ENCODE results near the gene HYAL4. TPM values are rescaled to one million over a fixed set of nuclear protein-coding genes. Genes with fewer than 3 reads are reported as not detected.
"Not testable (repeated sequence)": the region's sequence is repeated elsewhere in the genome, so short reads cannot be mapped to it uniquely, and the experiment has no call there.

The HYAL4 gene
- total and polyA plus RNA-seq, 2 experiments from 2014 or later, result 0.07 TPM; not detected in 1

- H3K4me1 ChIP-seq (ENCODE audit: insufficient read depth); H3K4me2 ChIP-seq; H3K27me3 ChIP-seq; H2AFZ ChIP-seq; H3K36me3 ChIP-seq (replicated peaks; ENCODE audit: insufficient read depth, low read depth); DNase-seq (ENCODE audit: low spot score); H3K79me2 ChIP-seq; H3K9me3 ChIP-seq (ENCODE audit: low read depth); H3K27ac ChIP-seq; H4K20me1 ChIP-seq (ENCODE audit: insufficient read depth, poor library complexity, severe bottlenecking); H3K4me3 ChIP-seq; H3K9me2 ChIP-seq (replicated peaks; ENCODE audit: insufficient read depth): not testable (repeated sequence)
- TF ChIP-seq CTCF (IDR thresholded peaks at IDR 0.05; ENCODE audit: poor library complexity), result peak; percentile 4
- 53% methylated on average over 1 of the region's 1 CpG for WGBS (ENCODE audit: low lambda C conversion rate, missing lambda C conversion rate)
These were observed 11.5 kb downstream of the HYAL4 start for GRCh38 chr7:123856428-123856827.

GRCh38 chr7:123860848-123861247 is 15.9 kb downstream of the HYAL4 start:
- H3K36me3 ChIP-seq (replicated peaks; ENCODE audit: insufficient read depth, low read depth), result no peaks in the 10 kb centered on the region
- H3K9me3 ChIP-seq (ENCODE audit: low read depth), result no peaks in the 10 kb centered on the region
- no peak for DNase-seq (ENCODE audit: low spot score)
- H3K27ac ChIP-seq, result no peak overlapping the region
- no peak overlapping the region for H3K4me2 ChIP-seq
- peaks cover 19% of the 10 kb centered on the region for H3K4me1 ChIP-seq (ENCODE audit: insufficient read depth)
- no peak overlapping the region for H3K4me3 ChIP-seq
- TF ChIP-seq EZH2phosphoT487 (IDR thresholded peaks at IDR 0.05; ENCODE audit: low read depth, severe bottlenecking, unreplicated experiment), result no peak
- TF ChIP-seq CTCF (IDR thresholded peaks at IDR 0.05; ENCODE audit: poor library complexity), result no peak
- TF ChIP-seq EZH2 (IDR thresholded peaks at IDR 0.05; ENCODE audit: borderline replicate concordance), result no peak
- H3K9me2 ChIP-seq (replicated peaks; ENCODE audit: insufficient read depth), result no peaks in the 10 kb centered on the region
- no peaks in the 10 kb centered on the region for H4K20me1 ChIP-seq (ENCODE audit: insufficient read depth, poor library complexity, severe bottlenecking)
- no peaks in the 10 kb centered on the region for H3K27me3 ChIP-seq
- no peaks in the 10 kb centered on the region for H3K79me2 ChIP-seq
- H2AFZ ChIP-seq, result no peak overlapping the region

- no peaks in the 10 kb centered on the region for H3K36me3 ChIP-seq (replicated peaks; ENCODE audit: insufficient read depth, low read depth)
- no peaks in the 10 kb centered on the region for H4K20me1 ChIP-seq (ENCODE audit: insufficient read depth, poor library complexity, severe bottlenecking)
- TF ChIP-seq EZH2 (IDR thresholded peaks at IDR 0.05; ENCODE audit: borderline replicate concordance), result no peak
- no peak for TF ChIP-seq EZH2phosphoT487 (IDR thresholded peaks at IDR 0.05; ENCODE audit: low read depth, severe bottlenecking, unreplicated experiment)
- no peak for TF ChIP-seq CTCF (IDR thresholded peaks at IDR 0.05; ENCODE audit: poor library complexity)
- H3K9me3 ChIP-seq (ENCODE audit: low read depth), result no peaks in the 10 kb centered on the region
- no peak overlapping the region for H2AFZ ChIP-seq
- no peak overlapping the region for H3K27ac ChIP-seq
- no peak overlapping the region for H3K4me3 ChIP-seq
- no peaks in the 10 kb centered on the region for H3K9me2 ChIP-seq (replicated peaks; ENCODE audit: insufficient read depth)
- H3K4me1 ChIP-seq (ENCODE audit: insufficient read depth), result peaks cover 19% of the 10 kb centered on the region
- no peaks in the 10 kb centered on the region for H3K27me3 ChIP-seq
- DNase-seq (ENCODE audit: low spot score), result no peak
- no peaks in the 10 kb centered on the region for H3K79me2 ChIP-seq
- H3K4me2 ChIP-seq, result no peak overlapping the region
These were observed 17.8 kb downstream of the HYAL4 start for GRCh38 chr7:123862775-123863174.

GRCh38 chr7:123863461-123863860 is 18.5 kb downstream of the HYAL4 start:
- no peaks in the 10 kb centered on the region for H3K9me2 ChIP-seq (replicated peaks; ENCODE audit: insufficient read depth)
- no peak for TF ChIP-seq EZH2 (IDR thresholded peaks at IDR 0.05; ENCODE audit: borderline replicate concordance)
- no peak for TF ChIP-seq EZH2phosphoT487 (IDR thresholded peaks at IDR 0.05; ENCODE audit: low read depth, severe bottlenecking, unreplicated experiment)
- no peak for TF ChIP-seq CTCF (IDR thresholded peaks at IDR 0.05; ENCODE audit: poor library complexity)
- H3K27ac ChIP-seq, result peak overlapping the region; percentile 85
- no peaks in the 10 kb centered on the region for H3K9me3 ChIP-seq (ENCODE audit: low read depth)
- no peaks in the 10 kb centered on the region for H3K79me2 ChIP-seq
- H3K4me3 ChIP-seq, result no peak overlapping the region
- H2AFZ ChIP-seq, result peak overlapping the region; percentile 38
- peaks cover 19% of the 10 kb centered on the region for H3K4me1 ChIP-seq (ENCODE audit: insufficient read depth)
- no peaks in the 10 kb centered on the region for H3K36me3 ChIP-seq (replicated peaks; ENCODE audit: insufficient read depth, low read depth)
- WGBS (ENCODE audit: low lambda C conversion rate, missing lambda C conversion rate), result 82% methylated on average over 1 of the region's 1 CpG
- H4K20me1 ChIP-seq (ENCODE audit: insufficient read depth, poor library complexity, severe bottlenecking), result no peaks in the 10 kb centered on the region
- peak overlapping the region; percentile 28 for H3K4me2 ChIP-seq
- no peaks in the 10 kb centered on the region for H3K27me3 ChIP-seq
- DNase-seq (ENCODE audit: low spot score), result no peak

Measured in hepatocyte (in vitro differentiated cells).